ENCODE results near the gene IRX2.

IRX2 gene

DNA sequence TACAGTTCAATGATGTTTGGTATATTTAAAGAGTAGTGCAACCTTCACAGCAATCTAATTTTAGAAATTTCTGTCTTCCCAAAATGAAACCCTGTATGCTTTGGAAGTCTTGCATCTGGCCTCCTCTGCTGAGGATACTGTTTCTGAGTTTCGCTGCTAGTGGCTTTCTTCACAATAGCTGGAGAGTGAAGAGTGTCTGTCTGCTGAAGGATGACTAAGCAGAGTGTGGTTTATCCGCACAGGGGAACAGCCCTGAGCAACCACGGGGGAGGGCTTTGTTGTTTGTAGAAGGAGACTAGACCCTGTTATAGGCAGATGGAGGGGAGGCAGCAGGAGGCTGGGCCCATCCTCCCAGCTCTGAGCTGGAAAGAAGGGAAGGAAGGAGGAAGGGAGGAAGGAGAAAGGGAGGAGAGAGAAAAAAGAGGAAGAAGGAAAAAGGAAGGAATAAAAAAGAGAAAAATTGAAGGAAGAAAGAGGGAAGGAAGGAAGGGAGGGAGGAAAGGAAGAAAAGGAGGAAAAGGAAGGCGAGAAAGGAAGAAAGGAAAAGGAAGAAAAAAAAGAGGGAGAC, 10.5 kb upstream of the IRX2 start:
- TF ChIP-seq GATA2 (IDR thresholded peaks at IDR 0.05; ENCODE audit: low read depth, low read length) (no peak), GATA3 (IDR thresholded peaks at IDR 0.05; ENCODE audit: low read depth, low read length) (no peak)

DNA sequence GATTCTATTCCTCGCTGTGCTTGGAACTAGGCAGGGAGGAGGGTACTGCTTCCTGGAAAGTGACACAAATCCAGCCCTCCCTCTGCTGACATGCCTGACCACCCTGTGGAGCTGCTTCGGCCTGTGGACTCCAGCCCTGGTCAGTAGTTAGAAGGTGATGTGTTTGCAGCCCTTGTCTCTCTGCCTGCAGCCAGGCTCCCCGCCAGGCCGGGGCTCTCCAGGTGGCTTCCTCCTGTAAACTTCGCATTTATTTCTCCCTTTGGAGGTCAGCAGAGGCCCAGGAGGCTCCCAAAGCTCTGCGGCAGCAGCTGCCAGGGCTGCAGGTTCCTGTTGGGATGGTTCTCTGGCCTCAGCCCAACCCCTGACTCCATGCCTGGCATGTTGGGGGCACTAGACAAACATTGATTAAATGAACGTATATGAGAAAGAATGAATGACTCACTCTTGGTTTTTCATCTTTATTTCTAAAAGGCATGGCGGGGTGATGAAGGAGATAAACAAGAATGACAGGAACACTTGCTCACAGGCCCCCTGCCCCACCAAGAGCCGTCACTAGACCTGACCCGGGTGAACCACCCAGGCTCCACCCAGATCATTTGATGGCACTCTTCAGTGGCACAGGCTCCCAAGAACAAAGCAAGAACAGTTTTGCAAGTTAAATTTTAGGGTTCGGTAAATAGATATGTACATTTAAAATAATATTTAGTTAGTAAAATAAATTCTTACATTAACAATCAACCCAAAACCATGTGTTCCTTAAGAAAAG, 8.4 kb upstream of the IRX2 start:
- TF ChIP-seq GATA2 (IDR thresholded peaks at IDR 0.05; ENCODE audit: low read depth, low read length), result no peak
- TF ChIP-seq GATA3 (IDR thresholded peaks at IDR 0.05; ENCODE audit: low read depth, low read length), result no peak

DNA sequence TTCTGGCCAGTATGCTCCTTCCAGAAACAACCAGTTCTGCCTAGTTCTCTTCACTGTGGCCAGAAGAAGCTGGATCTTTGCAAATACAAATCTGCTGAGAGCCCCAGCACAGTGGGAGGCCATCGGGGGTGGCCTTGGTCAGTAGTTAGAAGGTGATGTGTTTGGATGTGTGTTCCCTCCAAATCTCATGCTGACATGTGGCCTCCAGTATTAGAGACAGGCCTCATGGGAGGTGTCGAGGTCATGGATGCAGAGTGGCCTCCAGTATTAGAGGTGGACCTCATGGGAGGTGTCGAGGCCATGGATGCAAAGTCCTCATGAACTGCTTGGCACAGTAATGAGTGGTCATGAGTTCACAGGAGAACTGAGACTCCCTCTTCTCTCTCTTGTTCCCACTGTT, 7.6 kb upstream of the IRX2 start:
- TF ChIP-seq GATA2 (IDR thresholded peaks at IDR 0.05; ENCODE audit: low read depth, low read length) (no peak), GATA3 (IDR thresholded peaks at IDR 0.05; ENCODE audit: low read depth, low read length) (no peak)

DNA sequence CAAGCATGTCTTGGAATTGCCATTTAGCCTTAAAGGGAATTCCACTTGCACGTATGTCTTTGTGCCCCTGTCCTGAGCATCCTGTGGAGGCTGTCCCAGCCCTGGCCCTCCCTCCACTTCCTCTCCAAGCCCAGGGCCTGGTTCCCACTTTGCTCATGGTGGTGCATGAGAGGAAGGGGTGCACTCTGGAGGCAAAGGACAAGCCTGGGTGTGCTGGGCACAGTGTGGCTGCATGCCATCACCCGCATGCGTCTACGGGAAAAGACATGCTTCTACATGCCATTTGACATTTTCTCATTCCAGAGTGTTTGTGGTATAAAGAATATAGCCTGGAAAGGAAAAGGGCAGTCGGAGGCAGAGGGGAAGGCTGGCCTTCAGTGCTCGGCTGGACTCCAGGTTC, 7.2 kb upstream of the IRX2 start:
- TF ChIP-seq GATA3 (IDR thresholded peaks at IDR 0.05; ENCODE audit: low read depth, low read length) (no peak), GATA2 (IDR thresholded peaks at IDR 0.05; ENCODE audit: low read depth, low read length) (no peak)

DNA sequence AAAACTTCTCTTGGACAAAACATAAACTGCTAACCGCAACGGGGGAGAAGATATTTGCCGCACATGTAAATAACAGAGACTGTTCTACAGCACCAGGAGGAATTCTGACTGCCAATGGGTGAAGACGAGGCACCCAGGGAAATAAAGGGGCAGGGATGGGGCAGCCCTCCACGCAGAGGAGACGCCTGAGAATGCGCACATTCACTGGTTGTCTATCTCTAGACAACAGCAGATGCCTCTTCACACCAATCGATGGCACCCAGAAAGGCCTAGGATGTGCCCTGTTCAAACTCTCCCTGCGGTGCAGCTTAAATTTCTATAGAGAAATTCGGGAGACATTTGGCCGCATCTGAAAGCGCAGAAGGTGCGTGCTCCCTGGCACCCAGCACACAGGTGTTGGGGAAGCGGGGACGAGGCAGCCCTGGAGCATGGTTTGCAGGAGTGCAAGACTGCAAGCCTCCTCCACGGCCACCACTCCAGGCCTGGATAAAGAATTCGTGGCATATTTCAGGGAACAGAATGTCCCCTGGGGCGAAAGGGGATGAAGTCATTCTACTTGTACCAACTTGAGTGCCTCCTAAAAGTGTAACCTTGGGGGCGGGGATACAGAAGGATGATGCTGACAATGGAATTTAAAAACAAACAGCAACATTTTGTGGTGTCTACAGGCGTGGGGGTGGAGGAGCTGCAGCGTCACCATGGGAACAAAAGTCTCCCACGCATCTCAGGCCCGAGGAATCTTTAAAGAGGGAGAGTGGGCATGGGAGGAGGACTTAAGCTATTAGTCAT, 6.3 kb upstream of the IRX2 start:
- no peak for TF ChIP-seq GATA2 (IDR thresholded peaks at IDR 0.05; ENCODE audit: low read depth, low read length)
- no peak for TF ChIP-seq GATA3 (IDR thresholded peaks at IDR 0.05; ENCODE audit: low read depth, low read length)

DNA sequence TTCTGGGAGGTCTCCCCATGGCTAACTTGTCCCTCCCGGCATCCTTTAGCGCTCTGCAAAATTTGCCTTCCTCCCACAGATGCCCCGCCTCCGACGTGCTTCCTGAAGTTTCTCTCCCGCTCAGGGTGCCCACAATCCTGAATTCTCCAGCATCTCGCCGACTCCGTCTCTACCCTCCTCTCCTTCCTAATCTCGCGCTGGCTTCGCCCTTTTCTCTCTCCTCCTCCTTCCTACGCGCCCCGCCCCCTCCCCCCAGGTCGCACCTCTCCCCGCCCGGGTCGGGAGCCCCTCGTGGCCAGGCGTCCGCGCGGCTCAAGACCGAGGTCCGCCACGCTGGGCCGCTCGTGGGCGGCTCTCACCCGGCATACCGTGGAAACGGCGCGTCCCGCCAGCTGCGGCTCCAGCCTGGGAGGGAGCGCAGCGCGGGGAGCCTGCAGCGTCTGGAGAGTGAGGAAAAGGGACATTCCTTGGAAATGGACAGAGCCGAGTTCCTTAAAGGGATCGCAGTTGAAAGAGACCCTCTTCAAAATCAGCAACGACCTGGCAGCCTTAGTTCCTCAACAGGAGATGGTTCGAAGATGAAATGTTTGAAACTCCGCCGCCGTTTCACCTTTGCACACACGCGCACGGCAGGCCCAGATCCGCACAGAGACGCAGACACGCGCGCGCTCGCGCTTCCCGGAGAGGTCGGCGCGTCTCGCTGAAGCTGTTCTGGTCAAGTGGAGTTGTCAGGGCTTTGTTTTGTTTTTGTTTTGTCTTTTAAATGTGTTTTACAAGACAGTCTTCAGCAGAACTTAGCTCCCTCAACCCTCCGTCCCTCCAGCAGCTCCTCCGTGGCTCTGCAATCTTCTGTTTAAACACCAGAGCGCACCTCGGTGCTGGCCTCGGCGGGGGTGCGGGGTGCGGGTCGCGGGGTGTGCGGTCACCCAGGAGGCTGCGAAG, 5.0 kb upstream of the IRX2 start:
- TF ChIP-seq GATA3 (IDR thresholded peaks at IDR 0.05; ENCODE audit: low read depth, low read length) (no peak), GATA2 (IDR thresholded peaks at IDR 0.05; ENCODE audit: low read depth, low read length) (no peak)

DNA sequence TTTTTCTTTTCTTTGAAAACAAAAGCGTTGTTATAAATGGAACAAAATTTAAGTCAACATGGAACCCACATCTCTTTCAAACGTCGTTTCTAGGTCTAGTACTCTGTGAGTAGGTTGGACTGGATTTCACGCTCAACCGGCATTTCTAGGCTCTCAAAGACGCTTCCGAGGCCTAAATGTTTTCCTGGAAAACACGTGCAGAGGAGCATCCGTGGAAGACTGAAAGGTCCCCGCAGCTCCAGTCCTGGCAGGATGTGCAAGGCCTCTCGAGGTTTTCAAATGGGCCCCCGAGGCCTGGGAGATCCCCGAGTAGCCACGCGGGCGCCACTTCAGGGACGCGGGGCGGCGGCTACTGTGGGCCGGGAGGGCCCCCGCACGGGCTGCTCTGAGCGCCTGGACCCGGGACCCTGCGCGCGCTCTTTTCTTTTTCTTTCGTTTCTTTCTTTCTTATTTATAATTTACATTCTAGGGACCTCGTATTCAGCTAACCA, 4.2 kb upstream of the IRX2 start:
- TF ChIP-seq GATA3 (IDR thresholded peaks at IDR 0.05; ENCODE audit: low read depth, low read length) (no peak), GATA2 (IDR thresholded peaks at IDR 0.05; ENCODE audit: low read depth, low read length) (no peak)

DNA sequence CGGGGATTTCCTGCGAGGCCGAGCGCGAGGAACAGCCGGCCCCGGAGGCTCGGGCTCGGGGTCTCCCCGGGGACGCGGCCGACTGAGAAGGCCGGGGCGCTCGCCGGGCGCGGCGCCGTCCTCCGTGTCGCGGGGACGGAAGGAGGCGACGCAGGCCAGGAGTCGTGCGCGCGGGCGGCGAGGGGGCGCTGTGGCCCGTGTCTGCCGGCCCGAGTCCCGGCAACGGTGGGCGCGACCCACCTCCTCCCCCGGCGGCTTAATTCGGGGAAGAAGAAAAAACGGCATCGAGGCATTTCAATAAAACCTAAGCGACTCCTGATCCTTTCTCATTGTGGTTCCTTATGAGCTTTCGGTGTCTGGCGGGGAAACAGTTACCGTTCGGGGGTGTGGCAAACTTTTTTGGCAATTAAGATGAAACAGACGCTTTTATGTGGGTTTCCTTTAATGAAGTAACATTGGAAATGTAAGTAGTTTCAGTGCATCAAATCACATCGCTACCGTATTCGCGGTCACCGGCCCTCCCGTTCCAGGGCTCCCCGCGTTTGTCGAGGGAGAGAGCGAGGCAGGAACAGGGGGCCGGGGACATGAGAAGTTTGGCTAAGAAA, 3.7 kb upstream of the IRX2 start:
- TF ChIP-seq GATA2 (IDR thresholded peaks at IDR 0.05; ENCODE audit: low read depth, low read length), result no peak
- no peak for TF ChIP-seq GATA3 (IDR thresholded peaks at IDR 0.05; ENCODE audit: low read depth, low read length)

DNA sequence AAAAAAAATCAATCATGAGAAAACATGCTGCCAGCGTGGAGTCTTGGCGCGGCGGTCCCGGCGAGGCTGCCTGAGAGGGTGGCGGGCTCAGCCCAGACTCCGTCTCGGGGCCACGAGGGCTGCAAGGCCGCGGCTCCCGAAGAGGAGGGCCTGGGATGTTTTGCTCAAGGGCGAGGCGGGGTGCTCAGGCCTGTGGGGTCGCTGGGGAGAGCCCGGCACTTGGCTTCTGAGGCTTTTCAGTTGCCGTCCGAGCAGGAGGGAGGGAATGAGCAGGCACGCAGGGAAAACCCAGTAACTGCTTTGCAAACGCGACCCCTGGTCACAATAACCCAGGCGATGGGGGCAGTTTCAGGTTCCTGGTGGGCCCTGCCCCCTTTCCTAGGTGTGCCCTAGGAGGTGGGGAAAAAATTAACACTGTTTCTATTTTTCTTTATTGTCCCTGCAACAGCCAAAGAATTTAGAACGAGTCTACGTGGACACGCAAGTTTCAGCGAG, 3.2 kb upstream of the IRX2 start:
- TF ChIP-seq GATA2 (IDR thresholded peaks at IDR 0.05; ENCODE audit: low read depth, low read length), result no peak
- no peak for TF ChIP-seq GATA3 (IDR thresholded peaks at IDR 0.05; ENCODE audit: low read depth, low read length)

DNA sequence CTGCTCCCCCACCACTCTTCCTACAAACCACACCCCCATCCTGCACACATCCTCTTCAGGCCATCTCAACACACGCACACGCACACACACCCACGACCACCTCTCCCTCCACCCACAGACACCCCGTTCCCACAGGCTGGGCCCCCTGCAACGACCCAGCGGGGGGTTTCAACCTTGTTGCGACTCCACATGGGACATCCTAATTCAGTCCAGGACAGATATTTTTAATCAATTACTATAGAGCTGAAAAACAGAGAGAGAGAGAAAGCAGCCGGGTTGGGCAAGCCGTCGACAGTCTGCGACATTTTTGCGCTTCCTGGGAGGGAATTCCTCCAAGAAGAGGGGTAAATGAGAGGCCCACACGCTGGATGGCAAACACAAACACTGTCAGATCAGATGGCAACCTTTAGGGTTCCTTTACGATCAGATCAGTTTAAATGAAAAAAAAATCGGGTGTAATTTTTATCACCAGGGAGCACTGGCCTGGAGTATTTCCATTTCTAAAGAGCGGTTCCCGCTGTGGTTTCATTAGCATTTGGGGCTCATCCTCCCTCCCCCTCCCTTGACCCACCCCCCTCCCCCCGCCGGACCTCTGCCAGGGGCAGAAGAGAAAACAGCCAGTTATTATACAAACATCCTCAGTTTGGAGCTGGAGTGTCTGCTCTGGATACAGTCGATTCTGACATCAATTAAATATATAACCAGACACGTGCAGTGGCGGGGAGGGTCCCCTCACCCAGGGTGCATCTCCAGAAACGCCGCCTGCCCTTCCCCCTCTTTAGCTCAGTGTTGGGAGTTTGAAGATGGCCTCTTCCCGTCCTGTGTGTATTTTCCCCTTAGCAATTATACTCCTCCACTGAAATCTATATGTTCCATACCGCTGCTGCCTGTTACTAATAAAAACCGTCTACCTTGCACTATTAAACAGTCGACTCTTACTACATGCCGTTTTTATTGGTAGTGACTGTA, 2.3 kb upstream of the IRX2 start:
- no peak for TF ChIP-seq GATA2 (IDR thresholded peaks at IDR 0.05; ENCODE audit: low read depth, low read length)
- no peak for TF ChIP-seq GATA3 (IDR thresholded peaks at IDR 0.05; ENCODE audit: low read depth, low read length)

DNA sequence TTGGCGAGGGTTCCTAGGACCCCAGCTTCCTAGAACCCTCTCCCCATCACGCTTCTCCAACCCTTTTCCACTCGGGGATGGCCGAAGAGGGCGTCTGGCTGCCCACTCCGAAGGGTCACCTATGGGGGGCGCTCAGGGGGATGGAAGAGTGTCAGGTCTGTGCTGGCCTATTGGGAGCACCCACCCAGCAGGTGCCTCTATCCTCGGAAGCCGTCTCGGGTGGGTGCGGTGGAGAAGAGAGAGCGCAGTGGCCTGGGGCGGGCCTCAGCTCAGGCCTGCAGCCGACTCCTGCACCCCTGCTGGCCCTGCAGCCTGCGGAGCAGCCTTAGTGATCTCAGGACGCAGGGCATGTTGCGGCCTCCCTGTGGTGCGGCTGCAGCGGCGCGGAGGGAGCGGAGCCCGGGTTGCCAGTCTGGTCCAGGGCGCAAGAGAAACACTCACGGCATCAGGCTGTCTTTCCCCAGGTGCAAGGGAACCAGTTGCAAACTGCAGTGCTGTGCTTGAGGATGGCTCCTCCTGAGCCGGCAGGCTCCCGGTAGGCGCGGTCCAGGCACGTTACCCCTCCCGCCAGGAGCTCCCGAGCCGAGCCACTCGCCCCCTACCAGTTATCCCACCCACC, 1.5 kb upstream of the IRX2 start:
- TF ChIP-seq GATA2 (IDR thresholded peaks at IDR 0.05; ENCODE audit: low read depth, low read length) (no peak), GATA3 (IDR thresholded peaks at IDR 0.05; ENCODE audit: low read depth, low read length) (no peak)
